SU-DHL-6 (cell line): Measurements from ENCODE around the gene GPR65.
"Not testable (repeated sequence)": the region's sequence is repeated elsewhere in the genome, so short reads cannot be mapped to it uniquely, and the experiment has no call there.

Experiments used
- CTCF ChIP-seq: fragments of 200-600 bp; sonication (generic); IDR thresholded peaks from one replicate; pipeline ENCODE4 v1.5.1; 2017; ENCODE audit warnings: antibody characterized with exemption, mild to moderate bottlenecking, low read length, moderate library complexity; ENCODE audit not compliant: insufficient read depth, poor library complexity, severe bottlenecking
- EZH2phosphoT487 ChIP-seq: fragments of 200-600 bp; sonication (generic), shearing (Covaris generic); conservative IDR thresholded peaks from 2 replicates; pipeline ENCODE4 v1.6.1; 2018; ENCODE audit warnings: mild to moderate bottlenecking, antibody characterized with exemption, low read length, moderate library complexity, mixed read lengths

- not testable (repeated sequence) for TF ChIP-seq CTCF, EZH2phosphoT487
Observed at GRCh38 chr14:88024252-88025086, 19.5 kb downstream of the GPR65 start.
